Gastrocnemius medialis (tissue), 4 donors: ENCODE measurements around the gene LYPD4.

ENCODE experiments used
- POLR2A ChIP-seq, 2 donors: fragments of 450-650 bp; IDR thresholded peaks; one replicate each; pipeline ENCODE4 v1.6.1; 2017; ENCODE audit warnings: antibody characterized with exemption in 2 of 2, mild to moderate bottlenecking in 2 of 2, moderate library complexity in 2 of 2
- TF ChIP-seq, protein P1 (sequence below), 5 experiments: fragments of 450-650 bp in 3 of 5; fragments of 200-600 bp in 2 of 5; sonication (generic) in 2 of 5; IDR thresholded peaks in 4 of 5; conservative IDR thresholded peaks in 1 of 5; 1 replicate in 4 of 5; 2 replicates in 1 of 5; pipeline ENCODE4 v1.5.1; 2016 to 2019; ENCODE audit warnings: antibody characterized with exemption in 5 of 5, mild to moderate bottlenecking in 3 of 5, moderate library complexity in 3 of 5

- TF ChIP-seq, protein P1, sequence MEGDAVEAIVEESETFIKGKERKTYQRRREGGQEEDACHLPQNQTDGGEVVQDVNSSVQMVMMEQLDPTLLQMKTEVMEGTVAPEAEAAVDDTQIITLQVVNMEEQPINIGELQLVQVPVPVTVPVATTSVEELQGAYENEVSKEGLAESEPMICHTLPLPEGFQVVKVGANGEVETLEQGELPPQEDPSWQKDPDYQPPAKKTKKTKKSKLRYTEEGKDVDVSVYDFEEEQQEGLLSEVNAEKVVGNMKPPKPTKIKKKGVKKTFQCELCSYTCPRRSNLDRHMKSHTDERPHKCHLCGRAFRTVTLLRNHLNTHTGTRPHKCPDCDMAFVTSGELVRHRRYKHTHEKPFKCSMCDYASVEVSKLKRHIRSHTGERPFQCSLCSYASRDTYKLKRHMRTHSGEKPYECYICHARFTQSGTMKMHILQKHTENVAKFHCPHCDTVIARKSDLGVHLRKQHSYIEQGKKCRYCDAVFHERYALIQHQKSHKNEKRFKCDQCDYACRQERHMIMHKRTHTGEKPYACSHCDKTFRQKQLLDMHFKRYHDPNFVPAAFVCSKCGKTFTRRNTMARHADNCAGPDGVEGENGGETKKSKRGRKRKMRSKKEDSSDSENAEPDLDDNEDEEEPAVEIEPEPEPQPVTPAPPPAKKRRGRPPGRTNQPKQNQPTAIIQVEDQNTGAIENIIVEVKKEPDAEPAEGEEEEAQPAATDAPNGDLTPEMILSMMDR (IDR thresholded peaks at IDR 0.05 in 4 of 5, conservative IDR thresholded peaks at IDR 0.05 in 1 of 5), result no peak
- no peak for TF ChIP-seq POLR2A (IDR thresholded peaks at IDR 0.05)
Observed at GRCh38 chr19:41845051-41845590, 638 bp upstream of the LYPD4 start.
